HEK293 (cell line): ENCODE measurements around the gene TMED7.

Source experiments
- KLF8 ChIP-seq: fragments of 450-650 bp; formaldehyde crosslinking; IDR thresholded peaks from 2 replicates; pipeline ENCODE4 v1.5.1; 2016; ENCODE audit warnings: missing biosample characterization, missing genetic modification characterization
- KLF9 ChIP-seq: fragments of 450-650 bp; formaldehyde crosslinking; IDR thresholded peaks from 2 replicates; pipeline ENCODE4 v1.5.1; 2016; ENCODE audit warnings: missing biosample characterization, missing genetic modification characterization, low read depth
- ZFP41 ChIP-seq: fragments of 450-650 bp; formaldehyde crosslinking; IDR thresholded peaks from 2 replicates; pipeline ENCODE4 v1.5.1; 2016; ENCODE audit warnings: missing biosample characterization, missing genetic modification characterization, borderline replicate concordance
- ZNF26 ChIP-seq: fragments of 450-650 bp; formaldehyde crosslinking; IDR thresholded peaks from 2 replicates; pipeline ENCODE4 v1.5.1; 2016; ENCODE audit warnings: missing biosample characterization, missing genetic modification characterization
- ZNF626 ChIP-seq: fragments of 450-650 bp; sonication (Bioruptor Pico); formaldehyde crosslinking; IDR thresholded peaks from 2 replicates; pipeline ENCODE4 v1.5.1; 2018; ENCODE audit warnings: missing biosample characterization, missing genetic modification characterization, inconsistent platforms
- TF ChIP-seq, protein P1 (sequence below): fragments of 450-650 bp; formaldehyde crosslinking; IDR thresholded peaks from 2 replicates; pipeline ENCODE4 v1.5.1; 2016; ENCODE audit warnings: missing biosample characterization, missing genetic modification characterization

DNA sequence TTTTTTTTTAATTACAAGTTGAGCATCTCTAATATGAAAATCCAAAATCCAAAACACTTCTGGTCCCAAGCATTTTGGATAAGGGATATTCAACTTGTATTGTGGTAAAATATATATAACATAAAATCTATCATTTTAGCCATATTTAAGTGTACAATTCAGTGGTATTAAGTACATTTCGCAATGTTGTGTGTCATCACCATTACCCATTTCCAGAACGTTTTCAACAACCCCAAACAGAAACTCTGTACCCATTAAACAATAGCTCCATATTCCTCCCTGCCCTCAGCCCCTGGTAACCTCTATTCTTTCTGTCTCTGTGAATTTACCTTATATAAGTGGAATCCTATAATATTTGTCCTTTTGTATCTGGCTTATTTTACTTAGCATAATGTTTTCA lies 48.5 kb downstream of the TMED7 start:
- TF ChIP-seq KLF9 (tag by site-specific recombination) (no peak), KLF8 (tag by site-specific recombination) (no peak), ZFP41 (tag by site-specific recombination) (no peak), ZNF26 (tag by site-specific recombination) (no peak), ZNF626 (tag by site-specific recombination) (no peak)
- TF ChIP-seq, protein P1, sequence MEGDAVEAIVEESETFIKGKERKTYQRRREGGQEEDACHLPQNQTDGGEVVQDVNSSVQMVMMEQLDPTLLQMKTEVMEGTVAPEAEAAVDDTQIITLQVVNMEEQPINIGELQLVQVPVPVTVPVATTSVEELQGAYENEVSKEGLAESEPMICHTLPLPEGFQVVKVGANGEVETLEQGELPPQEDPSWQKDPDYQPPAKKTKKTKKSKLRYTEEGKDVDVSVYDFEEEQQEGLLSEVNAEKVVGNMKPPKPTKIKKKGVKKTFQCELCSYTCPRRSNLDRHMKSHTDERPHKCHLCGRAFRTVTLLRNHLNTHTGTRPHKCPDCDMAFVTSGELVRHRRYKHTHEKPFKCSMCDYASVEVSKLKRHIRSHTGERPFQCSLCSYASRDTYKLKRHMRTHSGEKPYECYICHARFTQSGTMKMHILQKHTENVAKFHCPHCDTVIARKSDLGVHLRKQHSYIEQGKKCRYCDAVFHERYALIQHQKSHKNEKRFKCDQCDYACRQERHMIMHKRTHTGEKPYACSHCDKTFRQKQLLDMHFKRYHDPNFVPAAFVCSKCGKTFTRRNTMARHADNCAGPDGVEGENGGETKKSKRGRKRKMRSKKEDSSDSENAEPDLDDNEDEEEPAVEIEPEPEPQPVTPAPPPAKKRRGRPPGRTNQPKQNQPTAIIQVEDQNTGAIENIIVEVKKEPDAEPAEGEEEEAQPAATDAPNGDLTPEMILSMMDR (tag by site-specific recombination): no peak
